Cerebellar cortex (tissue), 1 donor: Measurements from ENCODE around the gene ANKRD33B.
A peak's percentile ranks its signal among the peaks of the same experiment; 100 is the strongest.
"Not testable (repeated sequence)": the region's sequence is repeated elsewhere in the genome, so short reads cannot be mapped to it uniquely, and the experiment has no call there.

Source experiments
- DNase-seq: peaks from one replicate; pipeline ENCODE4 v3.0.0-alpha.2; 2015; ENCODE audit warnings: low spot score

ANKRD33B gene

DNA sequence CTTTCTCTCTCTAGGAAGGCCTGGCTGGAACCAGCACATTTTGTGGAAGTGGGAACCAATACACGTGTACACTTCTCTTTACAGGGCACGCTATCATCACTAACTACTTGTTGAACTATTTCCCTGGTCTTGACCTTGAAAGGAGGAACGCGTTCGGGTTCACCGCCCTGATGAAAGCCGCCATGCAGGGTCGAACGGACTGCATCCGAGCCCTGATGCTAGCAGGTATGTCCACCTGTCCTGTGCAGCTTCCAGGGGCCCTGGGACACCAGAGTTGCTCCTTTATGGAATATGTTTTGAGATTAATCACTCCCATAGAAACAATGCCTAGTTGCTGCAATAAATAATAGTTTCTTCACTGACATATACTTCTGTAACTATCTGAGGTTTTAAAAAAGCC is 74.1 kb downstream of the ANKRD33B start:
- no peak for DNase-seq

- not testable (repeated sequence) for DNase-seq
Measured at GRCh38 chr5:10638723-10639122, 74.9 kb downstream of the ANKRD33B start.

DNA sequence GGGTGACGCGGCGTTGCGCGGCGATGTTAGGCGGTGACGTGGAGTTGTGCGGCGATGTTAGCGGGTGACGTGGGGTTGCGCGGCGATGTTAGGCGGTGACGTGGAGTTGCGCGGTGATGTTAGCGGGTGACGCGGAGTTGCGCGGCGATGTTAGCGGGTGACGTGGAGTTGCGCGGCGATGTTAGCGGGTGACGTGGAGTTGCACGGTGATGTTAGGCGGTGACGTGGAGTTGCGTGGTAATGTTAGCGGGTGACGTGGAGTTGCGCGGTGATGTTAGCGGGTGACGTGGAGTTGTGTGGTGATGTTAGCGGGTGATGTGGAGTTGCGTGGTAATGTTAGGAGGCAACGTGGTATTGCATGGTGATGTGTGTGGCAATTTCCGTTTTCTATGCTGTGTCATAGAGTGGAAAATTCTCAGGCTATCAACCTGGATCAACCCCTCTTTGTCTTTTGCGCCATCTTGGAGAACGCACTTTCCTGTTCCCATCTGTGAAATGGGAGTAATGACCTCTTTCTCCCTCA is 76.0 kb downstream of the ANKRD33B start:
- no peak for DNase-seq

GRCh38 chr5:10642367-10642766 is 78.5 kb downstream of the ANKRD33B start:
- no peak for DNase-seq

- no peak for DNase-seq
Measured at GRCh38 chr5:10644192-10644591, 80.3 kb downstream of the ANKRD33B start.

DNA sequence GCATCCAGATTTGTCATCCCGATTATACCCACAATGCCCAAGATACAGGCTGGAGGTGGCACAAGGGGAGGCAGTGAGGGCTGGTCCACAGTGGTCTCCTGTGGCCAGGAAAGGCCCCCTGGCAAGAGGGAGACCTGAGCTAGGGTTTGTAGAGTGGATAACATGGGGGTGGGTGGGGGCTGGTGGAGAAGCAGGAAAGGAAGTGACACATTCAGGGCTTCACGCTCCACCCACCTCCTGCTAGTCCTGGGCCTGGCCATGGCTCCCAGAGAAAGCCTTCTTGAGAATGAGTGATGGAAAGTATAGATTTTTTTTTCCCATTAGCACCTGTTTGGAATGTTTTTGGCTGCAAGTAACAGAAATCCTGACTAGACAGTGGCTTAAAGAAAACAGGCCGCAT is 81.3 kb downstream of the ANKRD33B start:
- DNase-seq = no peak

DNA sequence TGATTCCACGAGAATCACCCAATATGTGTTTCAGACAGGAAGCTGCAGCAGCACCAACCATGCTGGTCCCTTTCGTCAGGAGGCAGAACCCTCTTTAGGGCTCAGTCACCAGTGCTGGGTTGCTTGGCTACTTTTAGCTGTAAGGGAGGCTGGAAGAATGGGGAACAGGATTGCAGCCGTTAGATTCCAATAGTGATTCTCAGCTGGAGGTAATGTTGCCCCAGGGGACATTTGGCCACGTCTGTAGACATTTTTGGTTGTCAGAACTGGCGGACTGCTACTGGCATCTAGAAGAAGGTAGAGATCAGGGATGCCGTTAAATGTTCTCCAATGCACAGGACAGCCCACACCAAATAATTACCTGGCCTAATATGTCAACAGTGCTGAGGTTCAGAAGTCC is 81.8 kb downstream of the ANKRD33B start:
- DNase-seq = no peak

DNA sequence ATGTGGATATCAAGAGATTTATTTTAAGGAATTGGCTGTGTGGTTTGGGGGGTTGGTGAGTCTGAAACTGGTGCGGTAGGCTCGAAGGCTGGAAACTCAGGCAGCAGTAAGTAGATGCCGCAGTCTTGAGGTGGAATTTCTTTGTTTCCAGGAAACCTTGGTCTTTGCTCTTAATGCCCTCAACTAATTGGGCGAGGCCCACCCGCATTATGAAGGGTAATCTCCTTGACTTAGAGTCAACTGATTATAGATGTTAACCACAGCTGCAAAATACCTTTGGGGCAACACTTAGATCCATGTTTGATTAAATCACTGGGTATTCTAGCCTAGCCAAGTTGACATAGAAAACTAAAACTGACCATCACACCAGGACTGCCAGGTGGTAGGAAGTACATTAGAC is 83.8 kb downstream of the ANKRD33B start:
- DNase-seq = no peak

GRCh38 chr5:10648806-10649665 is 85.2 kb downstream of the ANKRD33B start:
- no peak for DNase-seq

DNA sequence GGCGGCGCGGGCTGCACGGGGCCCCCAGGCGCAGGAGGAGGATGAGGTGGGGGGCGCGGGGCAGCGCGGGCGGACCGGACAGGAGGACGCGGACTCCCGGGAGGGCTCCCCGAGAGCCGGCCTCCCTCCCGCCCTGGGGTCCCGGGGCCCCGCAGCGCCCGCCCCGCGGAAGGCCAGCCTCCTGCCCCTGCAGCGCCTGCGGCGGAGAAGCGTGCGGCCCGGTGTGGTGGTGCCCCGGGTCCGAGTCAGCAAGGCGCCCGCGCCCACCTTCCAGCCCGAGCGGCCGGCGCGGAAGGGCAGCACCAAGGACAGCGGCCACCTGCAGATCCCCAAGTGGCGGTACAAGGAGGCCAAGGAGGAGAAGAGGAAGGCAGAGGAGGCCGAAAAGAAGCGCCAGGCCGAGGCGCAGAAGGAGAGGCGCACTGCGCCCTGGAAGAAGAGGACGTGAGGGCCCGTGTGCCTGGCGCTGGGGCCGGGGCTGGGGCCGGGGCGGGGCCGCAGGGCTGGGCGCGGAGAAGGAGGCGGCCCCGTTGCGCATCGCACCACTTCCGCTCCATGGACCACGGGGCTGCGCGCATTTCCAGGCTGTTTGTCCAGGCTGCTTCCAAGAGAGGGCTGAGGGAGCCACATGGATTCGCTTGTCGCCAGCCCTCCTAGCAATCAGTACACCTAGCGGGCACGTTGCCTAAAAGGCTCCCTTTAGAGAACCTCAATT is 86.0 kb downstream of the ANKRD33B start:
- DNase-seq = peak; percentile 12

DNA sequence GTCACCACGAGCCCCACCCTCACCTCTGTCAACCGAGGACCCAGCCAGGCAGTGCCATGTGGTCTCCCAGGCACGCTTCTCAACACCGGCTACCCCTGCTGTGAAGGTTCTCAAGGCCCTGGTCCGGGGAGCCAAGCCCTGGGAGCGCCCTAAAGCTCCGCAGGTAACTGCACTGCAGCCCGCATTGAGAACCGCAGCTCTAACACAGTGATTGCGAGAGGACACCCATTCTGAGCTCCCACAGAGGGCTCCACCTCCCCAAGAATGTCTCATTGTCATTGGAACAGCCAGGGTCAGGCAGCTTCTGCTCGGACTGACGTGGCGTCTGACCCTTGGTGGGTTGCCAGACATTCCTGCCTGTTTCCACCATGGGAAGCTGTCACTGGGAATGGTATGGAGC is 88.3 kb downstream of the ANKRD33B start:
- DNase-seq = no peak

- DNase-seq = no peak
Measured at GRCh38 chr5:10652606-10653005, 88.7 kb downstream of the ANKRD33B start.

- DNase-seq = peak; percentile 44
Measured at GRCh38 chr5:10653043-10653442, 89.2 kb downstream of the ANKRD33B start.

- no peak for DNase-seq
Measured at GRCh38 chr5:10653751-10654400, 90.0 kb downstream of the ANKRD33B start.

GRCh38 chr5:10654566-10654965 is 90.7 kb downstream of the ANKRD33B start:
- no peak for DNase-seq

DNA sequence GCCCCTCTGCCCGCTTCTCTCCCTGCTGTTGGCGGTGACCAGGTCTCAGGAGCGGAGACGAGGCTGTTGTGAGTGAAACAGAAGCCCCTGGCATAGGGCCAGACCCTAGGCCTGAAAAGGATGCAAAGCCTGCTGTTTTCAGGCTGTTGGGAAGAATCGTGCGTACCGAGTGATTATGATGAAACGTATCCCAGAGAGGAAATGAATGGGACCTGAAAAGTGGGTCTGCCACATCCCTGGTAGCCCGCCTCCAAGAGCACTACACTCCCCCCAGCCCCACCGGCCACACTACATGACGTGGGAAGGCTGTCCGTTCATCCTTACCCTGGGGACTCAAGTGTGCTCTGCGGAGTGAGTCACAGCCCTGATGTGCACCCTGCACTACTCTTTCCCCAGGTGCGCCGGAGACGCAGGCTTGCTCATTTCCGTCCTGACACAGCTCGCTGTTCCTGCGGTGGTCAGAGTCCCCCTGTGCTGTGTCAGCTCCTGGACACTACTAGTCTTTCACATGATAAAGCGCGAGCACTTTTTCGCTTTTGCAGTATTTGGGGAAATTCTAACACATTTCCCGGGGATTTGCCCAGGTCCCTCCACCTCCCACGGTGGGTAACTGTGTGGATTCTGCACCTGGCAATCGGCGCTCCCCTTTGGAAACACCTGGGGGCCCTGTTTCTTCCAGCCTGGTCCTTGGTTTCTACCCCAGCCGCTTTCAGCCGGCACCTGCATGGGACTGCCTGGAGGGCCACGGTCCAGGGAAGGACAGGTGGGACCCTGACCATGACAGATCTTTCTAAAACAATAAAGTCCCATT is 91.5 kb downstream of the ANKRD33B start:
- DNase-seq = peak; percentile 13

DNA sequence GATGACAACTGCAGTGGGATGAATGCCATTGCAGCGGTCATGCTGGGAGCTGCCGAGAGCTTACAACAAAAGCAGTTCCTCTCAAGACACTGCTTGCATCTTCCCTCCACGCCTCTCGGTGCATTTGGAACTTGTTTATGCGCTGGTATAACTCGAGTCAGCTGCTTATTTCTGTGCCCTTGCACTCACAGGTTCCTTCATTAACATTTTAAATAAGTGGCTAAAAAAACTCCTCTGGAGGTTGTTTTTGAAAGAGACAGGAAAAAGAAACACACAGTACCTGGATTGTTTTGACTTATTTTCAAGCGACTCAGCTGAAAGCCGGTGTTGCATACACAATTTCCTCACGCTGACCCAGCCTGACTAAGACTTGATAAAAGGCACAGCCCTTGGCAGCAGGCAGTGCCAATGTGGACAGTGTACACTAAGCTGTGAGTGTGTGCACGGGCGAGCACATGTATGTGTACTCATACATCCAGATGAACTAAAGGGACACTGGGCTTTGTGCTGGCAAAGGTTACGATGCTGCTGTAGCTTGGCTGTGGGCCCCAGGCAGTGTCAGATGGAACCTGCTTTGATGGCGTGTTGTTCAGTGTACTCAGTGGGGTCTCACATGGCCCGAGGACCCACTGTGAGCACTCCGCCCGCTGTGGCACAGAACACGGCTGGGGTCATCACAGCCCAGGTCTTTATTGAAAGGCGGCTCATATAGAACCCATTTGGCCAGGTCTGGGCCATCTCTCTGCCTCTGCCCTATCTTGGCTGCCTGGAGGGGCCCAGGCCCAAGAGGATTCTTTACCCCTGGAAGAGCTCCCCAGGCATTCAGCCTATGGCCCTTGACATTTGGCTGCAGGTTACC is 92.3 kb downstream of the ANKRD33B start:
- no peak for DNase-seq

- no peak for DNase-seq
Measured at GRCh38 chr5:10658265-10658664, 94.4 kb downstream of the ANKRD33B start.

DNA sequence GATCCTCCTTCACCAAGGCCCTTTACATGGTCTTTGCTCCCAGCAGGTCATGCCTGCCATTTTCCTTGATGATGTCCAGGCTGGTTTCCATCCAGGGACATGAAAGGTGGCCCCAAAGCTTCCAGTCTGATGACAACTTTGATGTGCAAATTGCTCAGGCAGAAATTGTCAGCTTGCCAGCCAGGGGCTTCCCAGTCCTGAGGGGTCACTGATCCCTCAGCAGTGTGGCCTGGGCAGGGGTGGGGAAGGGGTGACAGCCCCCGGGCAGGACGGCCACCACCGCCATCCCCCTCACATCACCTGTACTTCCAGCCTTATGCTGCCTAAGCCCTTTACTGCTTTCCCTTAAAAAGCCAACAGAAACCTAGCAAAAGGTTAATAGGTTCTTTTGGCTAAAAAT is 96.3 kb downstream of the ANKRD33B start:
- DNase-seq = no peak

DNA sequence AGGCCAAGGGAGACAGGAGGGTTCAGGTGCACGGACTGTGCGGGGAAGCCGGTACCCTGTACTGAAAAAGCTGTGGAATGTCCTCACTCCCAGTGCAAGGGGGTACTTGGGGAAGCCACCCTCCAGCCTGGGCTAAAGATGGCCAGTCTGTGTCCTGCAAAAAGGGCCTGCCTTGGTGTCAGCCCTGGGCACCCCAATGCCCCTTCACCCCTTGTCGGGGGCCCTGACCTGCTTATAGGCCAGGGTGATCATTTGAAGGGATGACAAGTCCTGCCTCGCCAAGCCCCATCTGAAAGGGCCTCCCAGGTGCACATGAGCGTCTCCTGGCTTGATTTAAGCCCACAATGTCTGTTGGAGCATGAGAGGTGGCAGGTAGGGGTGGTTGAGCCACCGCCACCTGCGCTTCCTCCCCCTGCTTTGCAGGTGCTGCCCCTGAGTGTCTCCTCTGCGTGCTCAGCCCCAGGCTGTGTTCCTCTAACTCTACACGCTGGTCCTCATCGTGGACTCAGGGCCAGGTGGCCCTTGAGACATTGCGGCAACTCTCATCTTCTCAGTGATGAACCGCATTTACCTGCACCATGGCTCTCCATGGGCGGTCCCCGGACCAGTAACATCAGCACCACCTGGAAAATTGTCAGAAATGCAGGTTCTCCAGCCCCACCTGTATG is 97.0 kb downstream of the ANKRD33B start:
- DNase-seq = no peak
